Hematopoietic multipotent progenitor cell (in vitro differentiated cells): ENCODE results near the gene CNPY4. TPM values are rescaled to one million over a fixed set of nuclear protein-coding genes. Genes with fewer than 3 reads are reported as not detected.

Source experiments
- DNase-seq, 3 donors: peaks; one replicate each; pipeline ENCODE4 v3.0.0-alpha.2; 2011 to 2015; ENCODE audit warnings: low read depth in 2 of 3, low spot score in 2 of 3
- total RNA-seq: library from RNA; depleted of rRNA; stranded (reverse); fragments of >200 nt; gene quantifications from one replicate; pipeline ENCODE4 v1.2.3, GENCODE V29; 2012

Gene CNPY4, protein sequence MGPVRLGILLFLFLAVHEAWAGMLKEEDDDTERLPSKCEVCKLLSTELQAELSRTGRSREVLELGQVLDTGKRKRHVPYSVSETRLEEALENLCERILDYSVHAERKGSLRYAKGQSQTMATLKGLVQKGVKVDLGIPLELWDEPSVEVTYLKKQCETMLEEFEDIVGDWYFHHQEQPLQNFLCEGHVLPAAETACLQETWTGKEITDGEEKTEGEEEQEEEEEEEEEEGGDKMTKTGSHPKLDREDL
- 11.6 TPM for total RNA-seq

DNA sequence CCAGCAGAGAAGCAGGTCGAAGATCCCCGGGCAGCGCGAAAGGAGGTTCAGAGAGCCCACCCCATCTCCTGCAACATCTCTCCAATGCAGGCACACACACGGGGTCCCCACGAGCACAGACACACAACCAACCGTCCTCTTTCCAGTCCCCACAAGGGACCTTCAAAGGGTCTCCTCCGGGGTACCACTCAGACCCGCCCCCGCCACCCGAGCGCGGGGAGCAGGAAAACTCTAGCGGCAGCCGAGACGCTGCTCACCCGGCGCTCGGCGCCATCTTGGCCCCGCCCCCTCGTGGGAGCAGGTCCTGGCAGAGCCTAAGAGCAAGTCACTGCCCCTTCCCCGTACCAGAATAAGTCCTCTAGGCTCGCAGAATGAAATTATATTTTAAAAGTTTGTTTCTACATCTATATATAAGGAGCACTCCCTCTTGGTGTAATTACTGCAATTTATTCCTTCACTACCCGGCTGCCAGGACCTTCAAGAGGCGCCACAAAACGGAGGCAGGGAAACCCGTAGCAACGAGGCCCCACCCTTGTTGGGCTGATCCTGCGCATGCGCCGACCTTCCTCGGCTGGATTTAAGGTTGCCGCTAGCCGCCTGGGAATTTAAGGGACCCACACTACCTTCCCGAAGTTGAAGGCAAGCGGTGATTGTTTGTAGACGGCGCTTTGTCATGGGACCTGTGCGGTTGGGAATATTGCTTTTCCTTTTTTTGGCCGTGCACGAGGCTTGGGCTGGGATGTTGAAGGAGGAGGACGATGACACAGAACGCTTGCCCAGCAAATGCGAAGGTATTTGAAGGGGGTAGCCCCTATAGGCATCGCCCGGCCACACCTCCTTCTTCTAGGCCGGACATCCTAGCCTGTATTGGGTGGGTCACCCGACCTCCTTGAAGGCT, at the start of gene CNPY4, which contains the start of gene TAF6:
Gene CNPY4, plus strand, starts transcription at position 563 of the 898 bp plus-strand sequence. Its CDS starts 111 bp downstream, at position 674.
Gene TAF6, minus strand, starts transcription at position 287 of the 898 bp plus-strand sequence. CDS start 5,149 bp downstream, outside the sequence.
- DNase-seq, result peak; percentile 93 to 96 (median 93)

DNA sequence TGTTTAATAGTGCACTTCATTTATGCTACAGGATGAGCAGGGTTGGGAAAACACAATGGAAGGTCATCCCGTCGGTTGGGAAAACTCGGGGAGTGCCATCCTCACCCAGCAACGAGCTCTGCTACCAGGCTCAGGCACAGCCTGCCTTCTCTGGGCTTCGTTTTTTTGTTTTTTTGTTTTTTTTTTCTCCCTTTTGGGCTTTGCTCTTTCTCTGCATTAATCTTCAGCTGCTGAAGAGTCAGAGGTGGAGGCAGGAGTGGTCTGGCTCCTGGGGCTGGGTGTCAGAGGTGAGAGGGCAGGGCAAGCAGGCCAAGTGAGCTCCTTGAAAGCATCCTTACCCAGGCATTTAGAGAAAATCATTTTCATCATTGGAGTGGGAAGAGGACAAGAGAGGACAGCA, 49.4 kb upstream of the CNPY4 start:
- DNase-seq, result no peak

DNA sequence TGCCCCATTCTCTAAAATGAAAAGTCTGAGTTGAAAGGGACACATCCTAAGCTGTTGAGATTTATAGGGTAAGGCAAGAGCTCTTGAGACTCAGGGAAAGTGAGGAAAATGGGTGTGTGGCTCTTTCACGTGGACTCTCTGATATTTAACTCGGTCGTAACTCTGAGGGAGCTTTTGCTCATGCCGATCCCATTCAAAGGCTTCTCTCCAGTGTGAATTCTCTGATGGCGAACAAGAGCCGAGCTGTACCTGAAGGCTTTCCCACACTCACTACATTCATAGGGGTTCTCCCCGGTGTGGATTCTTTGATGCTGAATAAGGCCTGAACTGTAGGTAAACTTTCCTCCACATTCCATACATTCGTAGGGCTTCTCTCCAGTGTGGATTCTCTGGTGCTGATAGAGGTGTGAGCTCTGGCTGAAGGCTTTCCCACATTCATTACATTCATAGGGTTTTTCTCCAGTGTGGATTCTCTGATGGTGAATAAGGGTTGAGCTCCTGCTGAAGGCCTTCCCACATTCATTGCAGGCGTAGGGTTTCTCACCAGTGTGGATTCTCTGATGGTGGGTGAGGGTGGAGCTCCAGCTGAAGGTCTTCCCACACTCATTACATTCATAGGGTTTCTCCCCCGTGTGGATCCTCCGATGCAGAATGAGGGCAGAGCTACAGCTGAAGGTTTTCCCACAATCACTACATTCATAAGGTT, 48.3 kb upstream of the CNPY4 start:
- DNase-seq, result no peak

DNA sequence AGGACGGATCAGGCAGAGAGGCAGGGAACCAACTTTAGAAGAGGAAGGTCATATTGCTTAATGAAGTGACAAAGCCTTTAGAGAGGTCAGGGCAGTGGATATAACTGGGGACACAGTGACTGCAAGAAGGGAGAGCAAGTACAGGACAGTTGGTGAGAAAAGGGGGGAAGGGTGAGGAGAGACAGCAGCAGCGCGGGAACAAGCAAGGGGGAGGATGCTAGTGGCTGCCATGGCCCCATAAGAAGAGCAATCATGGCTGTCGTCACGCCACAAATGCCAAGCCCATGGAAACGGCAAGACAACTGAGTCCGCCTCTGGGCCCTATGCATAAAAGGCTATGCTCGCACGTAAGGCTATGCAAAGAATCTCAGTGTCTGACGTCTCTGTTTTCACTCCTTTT, 47.0 kb upstream of the CNPY4 start:
- no peak for DNase-seq

DNA sequence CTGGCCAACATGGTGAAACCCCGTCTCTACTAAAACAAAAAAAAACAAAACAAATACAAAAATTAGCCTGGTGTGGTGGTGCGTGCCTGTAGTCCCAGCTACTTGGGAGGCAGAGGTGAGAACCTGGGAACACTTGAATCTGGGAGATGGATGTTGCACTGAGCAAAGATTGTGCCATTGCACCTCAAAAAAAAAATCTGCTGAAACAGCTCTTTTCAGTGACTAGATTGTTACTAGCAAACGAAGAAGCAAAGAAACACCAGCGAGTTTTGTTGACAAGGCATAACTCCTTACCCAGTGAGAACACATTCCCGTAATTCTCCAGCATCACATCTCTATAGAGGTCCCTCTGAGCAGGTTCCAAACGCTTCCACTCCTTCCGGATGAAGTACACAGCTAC, 44.6 kb upstream of the CNPY4 start:
- DNase-seq, result no peak

DNA sequence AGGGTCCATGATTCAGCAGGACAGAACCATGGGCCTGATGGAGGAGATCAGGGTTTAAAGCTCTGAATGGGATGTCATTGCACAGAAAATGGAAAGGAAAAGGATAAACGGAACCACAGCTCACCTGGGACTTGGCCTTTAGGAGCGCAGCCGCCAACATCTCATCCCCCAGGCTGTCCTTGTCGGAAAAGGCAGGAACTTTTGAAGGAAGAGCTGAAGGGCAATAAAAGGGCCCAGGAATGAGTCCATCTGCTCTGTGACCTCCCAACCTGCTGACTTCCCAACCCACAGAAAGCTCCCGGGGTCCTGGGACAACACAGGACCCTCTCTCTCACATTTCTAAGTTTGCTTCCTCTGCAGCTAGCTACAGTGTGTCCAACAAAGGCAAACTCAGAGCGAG, 44.0 kb upstream of the CNPY4 start:
- no peak for DNase-seq

DNA sequence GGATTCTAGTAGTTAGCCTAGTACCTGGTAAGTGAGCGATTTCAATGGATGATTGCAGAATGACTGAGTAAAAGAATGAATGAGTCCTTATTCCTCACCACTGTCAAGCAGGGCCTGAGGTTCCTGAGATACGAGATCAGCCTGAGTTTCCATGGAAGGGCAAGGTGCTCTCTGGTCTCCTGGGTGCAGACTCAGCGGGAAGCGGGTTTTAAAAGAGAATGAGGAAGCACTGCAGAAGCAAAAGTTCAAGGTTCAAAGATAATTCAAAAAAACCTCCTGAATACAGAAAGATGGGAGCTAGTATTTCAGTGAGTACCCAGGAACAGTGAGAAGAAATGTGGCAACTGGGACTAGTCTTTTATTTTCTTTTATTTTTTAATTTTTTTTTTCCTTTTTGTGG, 42.2 kb upstream of the CNPY4 start:
- DNase-seq, result no peak

DNA sequence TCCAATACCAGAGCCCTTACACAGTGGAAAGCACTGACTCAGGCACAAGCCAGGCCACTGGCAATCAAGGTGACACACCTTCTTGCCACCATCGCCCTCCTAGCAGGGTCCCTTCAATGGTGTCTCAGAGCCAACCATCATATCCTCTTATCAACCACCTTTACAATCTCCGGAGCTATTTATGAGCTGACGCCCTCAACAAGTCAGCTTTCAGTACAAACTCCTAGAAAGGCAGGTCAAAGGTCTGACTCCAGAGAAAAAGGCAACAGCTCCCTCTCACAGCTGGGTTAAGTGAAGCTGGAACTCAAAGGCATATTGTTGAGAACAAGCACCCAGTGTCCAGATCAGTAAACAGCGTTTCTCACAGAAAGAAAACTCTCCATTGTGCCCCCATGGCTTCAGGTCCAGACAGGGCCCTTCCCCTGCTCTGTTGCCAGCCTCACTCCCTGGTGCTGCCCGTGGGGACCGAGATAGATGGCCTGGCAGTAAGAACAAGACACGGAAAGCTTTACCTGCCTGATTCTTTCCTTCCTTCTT, 40.3 kb upstream of the CNPY4 start:
- no peak for DNase-seq

DNA sequence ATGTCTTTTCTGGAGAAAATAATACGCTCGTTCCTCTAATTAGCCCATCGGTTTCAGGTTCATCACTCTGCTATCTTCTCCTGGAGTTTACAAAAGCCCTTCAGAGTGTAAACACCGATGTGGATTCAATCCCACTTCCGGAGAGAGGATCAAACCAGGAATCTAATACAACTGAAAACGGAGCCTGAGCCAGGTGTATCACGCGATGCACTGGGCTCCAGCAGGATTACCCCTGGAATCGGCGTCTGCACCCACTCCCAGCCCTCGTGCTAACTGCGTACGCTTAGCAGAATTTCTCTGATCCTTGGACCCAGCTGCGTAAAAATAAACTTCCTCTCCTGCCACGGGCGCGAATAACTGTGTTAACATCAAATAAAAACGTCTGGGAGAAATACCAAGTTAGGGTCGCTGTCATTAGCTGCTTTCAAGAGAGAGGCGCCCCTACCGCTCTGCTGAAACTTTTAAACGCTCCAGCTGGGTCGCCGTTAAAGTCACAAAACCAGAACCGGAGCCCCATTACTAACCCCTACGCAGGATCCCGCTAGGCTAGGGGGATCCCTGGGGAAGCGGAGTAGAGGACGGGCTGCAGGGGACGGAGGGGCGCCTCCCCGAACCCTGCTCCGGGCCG, 38.4 kb upstream of the CNPY4 start:
- peak in 2 of 3 donors; percentile 16 to 41 for DNase-seq

DNA sequence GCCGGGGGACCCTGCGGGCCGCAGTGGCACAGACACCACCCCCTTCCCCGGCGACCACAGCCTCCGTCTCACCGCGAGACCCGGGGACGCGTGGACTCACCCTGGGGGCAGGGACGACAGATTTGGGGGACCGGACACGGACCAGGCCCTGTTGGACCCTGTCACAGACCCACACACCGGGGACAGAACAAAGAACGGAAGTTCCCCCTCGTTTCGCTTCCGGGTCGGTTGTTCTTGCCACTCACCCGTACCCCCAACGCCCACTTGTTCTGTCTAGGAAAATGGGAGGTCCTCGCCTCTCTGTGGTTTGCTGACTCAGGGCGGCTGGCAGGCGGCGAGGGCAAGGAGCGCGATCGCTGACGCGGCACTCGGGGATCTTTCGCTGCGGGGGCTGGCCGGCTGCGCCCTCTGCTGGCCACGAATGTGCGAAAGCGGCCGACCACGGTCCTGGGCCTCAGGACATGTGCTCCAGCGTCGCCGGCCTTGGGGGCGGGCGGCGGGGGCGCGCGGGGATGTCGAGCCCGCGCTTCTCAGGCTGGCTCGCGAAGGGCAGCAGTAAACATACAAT, 37.8 kb upstream of the CNPY4 start, which contains the start of gene ZNF3:
Gene ZNF3, minus strand, starts transcription at position 189 of the 568 bp plus-strand sequence. CDS start 4,366 bp downstream, outside the sequence.
- DNase-seq, result peak; percentile 92 to 100 (median 99)

DNA sequence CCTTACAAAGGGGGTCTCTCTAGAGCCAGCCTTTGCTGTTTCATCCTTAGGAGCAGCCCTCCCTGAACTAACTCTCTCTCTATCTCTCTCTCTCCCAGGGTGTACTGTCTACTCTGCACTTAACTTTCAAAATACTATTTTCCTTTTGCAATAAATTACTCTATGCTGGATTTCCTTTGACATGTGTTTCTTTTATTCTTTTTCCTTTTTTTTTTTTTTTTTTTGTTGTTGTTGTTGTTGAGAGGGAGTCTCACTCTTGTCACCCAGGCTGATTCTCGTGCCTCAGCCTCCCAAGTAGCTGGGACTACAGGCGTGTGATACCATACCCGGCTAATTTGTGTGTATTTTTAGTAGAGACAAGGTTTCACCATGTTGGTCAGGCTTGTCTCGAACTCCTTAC, 36.5 kb upstream of the CNPY4 start:
- DNase-seq, result no peak

DNA sequence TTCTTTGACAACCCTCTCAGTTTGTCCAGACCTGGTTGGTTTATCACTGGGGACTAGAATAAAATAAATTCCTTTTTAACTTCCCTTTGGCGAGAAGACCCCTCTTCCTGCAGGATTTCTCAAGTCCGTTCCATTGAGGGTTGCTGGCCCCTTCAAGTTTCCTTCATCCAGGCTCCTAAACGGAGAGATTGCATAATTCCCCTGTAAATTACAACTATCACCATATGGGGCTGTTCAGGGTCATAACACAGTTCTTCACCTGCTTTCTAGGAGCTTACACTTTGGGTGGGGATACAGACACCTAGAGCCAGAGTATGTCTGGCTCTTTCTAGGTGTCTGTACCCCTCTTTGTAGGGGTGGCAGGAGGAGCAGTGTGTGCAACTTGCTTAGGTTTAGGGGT, 33.9 kb upstream of the CNPY4 start:
- no peak for DNase-seq

DNA sequence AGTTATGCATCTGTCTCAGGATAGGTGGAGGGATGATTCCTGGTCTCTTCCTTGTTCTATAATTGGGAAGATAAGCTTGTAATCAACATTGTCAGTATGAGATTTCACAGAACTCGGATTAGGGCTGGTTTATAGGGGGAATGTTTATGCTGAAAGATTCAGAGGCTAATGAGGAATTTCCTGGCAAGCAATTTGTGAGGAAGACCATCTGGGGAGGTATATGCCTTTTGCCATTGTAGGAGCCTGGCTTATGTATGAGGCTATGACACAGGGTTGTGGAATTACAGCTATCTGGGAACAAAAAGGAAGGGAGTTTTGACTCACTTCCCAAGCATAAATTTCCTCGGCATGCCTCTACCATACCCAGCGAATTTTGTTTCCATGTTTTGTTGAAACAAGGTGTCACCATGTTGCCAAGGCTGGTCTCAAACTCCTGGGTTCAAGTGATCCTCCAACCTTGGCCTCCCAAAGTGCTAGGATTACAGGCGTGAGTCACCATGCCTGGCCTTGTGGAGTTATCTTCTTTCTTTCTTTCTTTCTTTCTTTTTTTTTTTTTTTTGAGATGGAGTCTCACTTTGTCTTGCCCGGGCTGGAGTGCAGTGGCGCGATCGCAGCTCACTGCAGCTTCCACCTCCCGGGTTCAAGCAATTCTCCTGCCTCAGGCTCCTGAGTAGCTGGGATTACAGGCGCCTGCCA, 32.2 kb upstream of the CNPY4 start:
- no peak for DNase-seq

DNA sequence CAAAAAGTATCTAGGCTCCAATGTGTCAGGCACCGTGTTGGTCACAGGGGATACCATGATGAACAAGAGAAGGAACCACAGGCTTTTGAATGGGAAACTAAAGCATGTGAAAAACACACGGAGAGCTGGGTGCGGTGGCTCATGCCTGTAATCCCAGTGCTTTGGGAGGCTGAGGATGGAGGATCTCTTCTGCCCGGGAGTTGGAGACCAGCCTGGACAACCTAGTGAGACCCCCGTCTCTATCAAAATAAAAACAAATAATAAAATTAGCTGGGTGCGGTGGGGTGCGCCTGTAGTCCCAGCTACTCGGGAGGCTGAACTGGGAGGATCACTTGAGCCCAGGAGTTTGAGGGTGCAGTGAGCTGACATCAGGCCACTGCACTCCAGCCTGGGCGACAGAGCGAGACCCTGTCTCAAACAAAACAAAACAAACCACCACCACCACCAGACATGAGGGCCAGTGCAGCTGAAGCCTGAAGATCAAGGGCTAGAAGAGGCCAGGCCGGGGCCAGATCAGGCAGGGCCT, 31.3 kb upstream of the CNPY4 start:
- DNase-seq, result no peak

DNA sequence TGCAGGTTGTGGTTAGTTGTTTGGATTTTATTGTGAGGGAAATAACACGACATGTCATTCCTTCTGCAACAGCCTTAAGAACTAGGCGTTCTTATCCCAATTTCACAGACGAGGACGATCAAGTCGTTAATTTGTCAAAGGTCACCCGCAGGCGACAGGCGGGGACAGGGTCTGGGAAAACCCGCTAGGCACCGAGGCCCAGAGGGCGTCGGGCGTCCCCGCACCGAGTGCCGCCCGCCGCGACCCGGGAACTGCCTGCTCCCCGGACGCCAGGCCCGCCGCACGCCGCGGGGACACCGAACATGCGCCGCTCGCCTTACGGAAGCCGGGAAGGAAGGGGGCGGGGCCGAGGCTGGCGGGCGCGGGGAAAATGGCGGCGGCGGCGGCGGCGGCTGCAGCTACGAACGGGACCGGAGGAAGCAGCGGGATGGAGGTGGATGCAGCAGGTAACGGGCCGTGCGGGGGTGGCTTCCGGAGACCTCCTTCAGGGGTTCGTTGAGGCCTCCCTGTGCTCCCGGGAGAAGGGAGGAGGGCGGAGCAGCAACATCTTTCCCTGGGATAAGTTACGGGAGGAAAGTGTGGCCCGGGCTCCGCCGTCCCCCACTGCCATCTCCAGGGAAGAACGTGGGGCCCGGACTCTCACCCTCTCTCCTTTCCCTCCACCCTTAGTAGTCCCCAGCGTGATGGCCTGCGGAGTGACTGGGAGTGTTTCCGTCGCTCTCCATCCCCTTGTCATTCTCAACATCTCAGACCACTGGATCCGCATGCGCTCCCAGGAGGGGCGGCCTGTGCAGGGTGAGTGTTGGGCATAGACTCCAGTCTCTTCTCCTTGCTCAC, 30.6 kb upstream of the CNPY4 start, which contains the start of gene COPS6:
Gene COPS6, plus strand, starts transcription at position 349 of the 837 bp plus-strand sequence. Its CDS starts 22 bp downstream, at position 371.
- DNase-seq, result peak; percentile 74 to 79 (median 78)

DNA sequence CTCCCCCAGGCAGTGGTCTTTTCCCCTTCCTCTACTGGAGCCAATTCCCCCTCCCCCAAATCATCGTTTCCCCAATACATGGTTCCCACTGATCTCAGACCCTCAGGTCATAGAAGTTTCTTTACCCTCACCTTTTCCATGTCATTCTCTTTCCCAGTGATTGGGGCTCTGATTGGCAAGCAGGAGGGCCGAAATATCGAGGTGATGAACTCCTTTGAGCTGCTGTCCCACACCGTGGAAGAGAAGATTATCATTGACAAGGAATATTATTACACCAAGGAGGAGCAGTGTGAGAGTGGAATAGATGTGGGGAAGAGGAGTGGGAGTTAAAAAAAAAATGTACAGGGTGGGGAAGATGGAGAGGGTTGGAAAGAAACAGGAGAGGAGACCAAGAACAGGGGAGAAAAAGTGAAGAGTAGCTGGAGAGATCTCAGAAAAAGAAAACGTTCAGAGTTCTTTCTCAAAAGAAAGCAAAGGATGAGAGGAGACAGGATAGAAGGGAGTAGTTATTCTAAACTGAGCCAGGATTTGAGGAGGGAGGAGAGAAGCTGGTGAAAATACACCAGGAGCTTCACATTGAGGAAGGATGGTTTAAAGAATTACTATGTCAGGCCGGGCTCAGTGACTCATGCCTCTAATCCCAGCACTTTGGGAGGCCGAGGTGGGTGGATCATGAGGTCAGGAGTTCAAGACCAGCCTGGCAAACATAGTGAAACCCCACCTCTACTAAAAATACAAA, 29.8 kb upstream of the CNPY4 start:
- DNase-seq, result no peak
